Astrocyte (in vitro differentiated cells and primary cell): Measurements from ENCODE around the gene CTNND2. TPM values are rescaled to one million over a fixed set of nuclear protein-coding genes. Genes with fewer than 3 reads are reported as not detected.

Source experiments
- DNase-seq: peaks from one replicate; pipeline ENCODE4 v3.0.0-alpha.2; 2010; ENCODE audit warnings: low read depth
- FAIRE-seq: peaks from 2 replicates; lab custom pipeline; 2011; peaks lifted over from hg19 to GRCh38; lab: Jason Lieb, UNC
- H2AFZ ChIP-seq: 2 replicates; pipeline ENCODE4 v1.6.0; 2012; ENCODE audit warnings: low read depth, low read length, inconsistent platforms
- H3K27ac ChIP-seq: 2 replicates; pipeline ENCODE4 v1.5.1; 2011; ENCODE audit warnings: low read depth, low read length, inconsistent platforms
- H3K27me3 ChIP-seq: 2 replicates; pipeline ENCODE4 v1.6.0; 2011; ENCODE audit warnings: low read length, inconsistent platforms; ENCODE audit not compliant: insufficient read depth
- H3K36me3 ChIP-seq: 2 replicates; pipeline ENCODE4 v1.5.1; 2011; ENCODE audit warnings: low read length, inconsistent platforms; ENCODE audit not compliant: insufficient read depth
- H3K4me1 ChIP-seq: 2 replicates; pipeline ENCODE4 v1.5.1; 2011; ENCODE audit warnings: low read length, inconsistent platforms; ENCODE audit not compliant: insufficient read depth
- H3K4me2 ChIP-seq: 2 replicates; pipeline ENCODE4 v1.6.0; 2012; ENCODE audit warnings: low read length, inconsistent platforms
- H3K4me3 ChIP-seq: 2 replicates; pipeline ENCODE4 v1.5.1; 2011; ENCODE audit warnings: low read depth, mild to moderate bottlenecking, low read length, inconsistent platforms; ENCODE audit not compliant: insufficient read depth
- H3K79me2 ChIP-seq: 2 replicates; pipeline ENCODE4 v1.6.0; 2012; ENCODE audit warnings: mild to moderate bottlenecking, low read length, inconsistent platforms; ENCODE audit not compliant: insufficient read depth
- H3K9ac ChIP-seq: 2 replicates; pipeline ENCODE4 v1.6.0; 2012; ENCODE audit warnings: mild to moderate bottlenecking, low read length, inconsistent platforms
- H3K9me3 ChIP-seq: 2 replicates; pipeline ENCODE4 v1.5.1; 2012; ENCODE audit warnings: low read depth, mild to moderate bottlenecking, low read length, inconsistent platforms; ENCODE audit not compliant: insufficient read depth
- H4K20me1 ChIP-seq: 2 replicates; pipeline ENCODE4 v1.6.0; 2012; ENCODE audit warnings: low read length, inconsistent platforms; ENCODE audit not compliant: insufficient read depth
- H3K27ac Mint-ChIP-seq: one replicate; pipeline ENCODE4 v1.8.0; 2021; ENCODE audit warnings: mild to moderate bottlenecking, mixed read lengths; ENCODE audit not compliant: unreplicated experiment
- H3K27me3 Mint-ChIP-seq: one replicate; pipeline ENCODE4 v1.8.0; 2021; ENCODE audit warnings: low read depth, mixed read lengths; ENCODE audit not compliant: unreplicated experiment
- H3K36me3 Mint-ChIP-seq: one replicate; pipeline ENCODE4 v1.8.0; 2021; ENCODE audit warnings: low read depth, mixed read lengths; ENCODE audit not compliant: unreplicated experiment
- H3K4me1 Mint-ChIP-seq: one replicate; pipeline ENCODE4 v1.8.0; 2021; ENCODE audit warnings: low read depth, mixed read lengths; ENCODE audit not compliant: unreplicated experiment
- H3K4me3 Mint-ChIP-seq: one replicate; pipeline ENCODE4 v1.8.0; 2021; ENCODE audit warnings: mild to moderate bottlenecking, moderate library complexity, mixed read lengths; ENCODE audit not compliant: unreplicated experiment
- H3K9me3 Mint-ChIP-seq: one replicate; pipeline ENCODE4 v1.8.0; 2021; ENCODE audit warnings: mild to moderate bottlenecking, mixed read lengths; ENCODE audit not compliant: unreplicated experiment
- CTCF ChIP-seq: IDR thresholded peaks from 2 replicates; pipeline ENCODE4 v1.5.1; 2011; ENCODE audit warnings: low read depth, mild to moderate bottlenecking, inconsistent platforms, low read length, moderate library complexity; ENCODE audit not compliant: insufficient read depth
- EZH2 ChIP-seq: IDR thresholded peaks from 2 replicates; pipeline ENCODE4 v1.6.1; 2012; ENCODE audit warnings: mild to moderate bottlenecking, low read length, inconsistent platforms; ENCODE audit not compliant: insufficient read depth
- total RNA-seq: library from RNA; stranded (reverse); gene quantifications from 2 replicates; pipeline ENCODE4 v1.2.1, GENCODE V29; 2021

The CTNND2 gene
- total RNA-seq, 1 donor from 2014 or later, result 4.5 TPM

DNA sequence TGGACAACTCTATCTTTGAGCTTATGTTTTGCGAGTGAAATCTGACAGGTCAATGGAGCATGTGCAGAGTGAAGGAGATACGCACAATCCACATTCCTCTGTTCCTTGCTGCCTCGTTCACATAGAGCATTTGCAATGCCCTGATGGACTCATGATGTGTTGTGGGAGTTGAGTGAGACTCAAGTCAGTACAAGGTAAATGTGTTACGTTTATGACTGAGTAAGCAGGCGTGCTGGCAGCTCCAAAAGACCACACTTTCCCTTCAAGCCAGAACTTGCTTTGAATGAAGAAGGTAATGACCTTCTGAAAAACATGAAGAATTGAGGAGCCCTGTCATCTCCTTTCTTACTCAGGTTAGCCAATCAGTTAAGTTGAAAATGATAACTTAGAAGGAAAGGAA, 477.8 kb downstream of the CTNND2 start:
- H3K9me3 Mint-ChIP-seq, result no peaks in the 10 kb centered on the region
- no peak overlapping the region for H3K27ac Mint-ChIP-seq

GRCh38 chr5:11422342-11422741, 481.9 kb downstream of the CTNND2 start:
- no peaks in the 10 kb centered on the region for H3K27me3 Mint-ChIP-seq
- Histone ChIP-seq H3K79me2 (no peaks in the 10 kb centered on the region), H3K9me3 (no peaks in the 10 kb centered on the region), H4K20me1 (no peaks in the 10 kb centered on the region), H3K4me1 (no peaks in the 10 kb centered on the region), H3K4me2 (no peak overlapping the region), H2AFZ (no peak overlapping the region), H3K27ac (no peak overlapping the region), H3K4me3 (no peak overlapping the region), H3K36me3 (no peaks in the 10 kb centered on the region), H3K27me3 (no peaks in the 10 kb centered on the region), H3K9ac (no peak overlapping the region)
- FAIRE-seq, result no peak
- H3K27ac Mint-ChIP-seq, result no peak overlapping the region
- no peak for TF ChIP-seq CTCF
- no peak for TF ChIP-seq EZH2
- no peaks in the 10 kb centered on the region for H3K4me1 Mint-ChIP-seq
- H3K36me3 Mint-ChIP-seq, result no peaks in the 10 kb centered on the region
- no peaks in the 10 kb centered on the region for H3K9me3 Mint-ChIP-seq
- no peak for DNase-seq
- H3K4me3 Mint-ChIP-seq, result no peak overlapping the region

More for the DNA sequence above, 477.8 kb downstream of the CTNND2 start:
- H3K4me1 Mint-ChIP-seq, result no peaks in the 10 kb centered on the region
- Histone ChIP-seq H3K9ac (no peak overlapping the region), H3K27ac (no peak overlapping the region), H2AFZ (no peak overlapping the region), H3K9me3 (no peaks in the 10 kb centered on the region), H4K20me1 (no peaks in the 10 kb centered on the region), H3K4me2 (no peak overlapping the region), H3K36me3 (no peaks in the 10 kb centered on the region), H3K27me3 (no peaks in the 10 kb centered on the region), H3K4me3 (no peak overlapping the region), H3K4me1 (no peaks in the 10 kb centered on the region), H3K79me2 (no peaks in the 10 kb centered on the region)
- H3K27me3 Mint-ChIP-seq, result peaks cover 6% of the 10 kb centered on the region
- DNase-seq (no peak), FAIRE-seq (no peak)
- no peak overlapping the region for H3K4me3 Mint-ChIP-seq
- TF ChIP-seq EZH2 (no peak), CTCF (no peak)
- no peaks in the 10 kb centered on the region for H3K36me3 Mint-ChIP-seq

- no peak overlapping the region for H3K9ac ChIP-seq
- TF ChIP-seq CTCF (no peak), EZH2 (no peak)
- H3K9me3 Mint-ChIP-seq, result no peaks in the 10 kb centered on the region
- no peaks in the 10 kb centered on the region for H3K27me3 ChIP-seq
- no peaks in the 10 kb centered on the region for H3K9me3 ChIP-seq
- no peak overlapping the region for H3K4me3 ChIP-seq
- H3K4me1 ChIP-seq, result no peaks in the 10 kb centered on the region
- no peak for DNase-seq
- no peak overlapping the region for H3K27ac ChIP-seq
- H3K79me2 ChIP-seq, result no peaks in the 10 kb centered on the region
- FAIRE-seq, result no peak
- no peaks in the 10 kb centered on the region for H3K4me1 Mint-ChIP-seq
- H3K36me3 Mint-ChIP-seq, result no peaks in the 10 kb centered on the region
- H4K20me1 ChIP-seq, result no peaks in the 10 kb centered on the region
- H3K27me3 Mint-ChIP-seq, result no peaks in the 10 kb centered on the region
- H3K4me2 ChIP-seq, result no peak overlapping the region
- no peak overlapping the region for H3K4me3 Mint-ChIP-seq
- H3K27ac Mint-ChIP-seq, result no peak overlapping the region
- no peaks in the 10 kb centered on the region for H3K36me3 ChIP-seq
- no peak overlapping the region for H2AFZ ChIP-seq
Measured at GRCh38 chr5:11420969-11421368, 483.3 kb downstream of the CTNND2 start.
